Brain microvascular endothelial cell (primary cell): ENCODE data around the gene MDGA2.
"Not testable (repeated sequence)": the region's sequence is repeated elsewhere in the genome, so short reads cannot be mapped to it uniquely, and the experiment has no call there.

ENCODE experiments used
- DNase-seq: peaks from one replicate; pipeline ENCODE4 v3.0.0-alpha.2; 2020
- H3K27ac ChIP-seq: fragments of 250-450 bp; sonication (Bioruptor Pico); 2 replicates; pipeline ENCODE4 v1.5.1; 2020; ENCODE audit warnings: mild to moderate bottlenecking, moderate library complexity
- H3K27me3 ChIP-seq: fragments of 250-450 bp; sonication (Bioruptor Pico); replicated peaks from 2 replicates; pipeline ENCODE4 v1.5.1; 2020; ENCODE audit warnings: mild to moderate bottlenecking
- H3K36me3 ChIP-seq: fragments of 250-450 bp; sonication (Bioruptor Pico); replicated peaks from 2 replicates; pipeline ENCODE4 v1.5.1; 2020; ENCODE audit warnings: mild to moderate bottlenecking
- H3K4me3 ChIP-seq: 2 replicates; pipeline ENCODE4 v1.5.1; 2011; ENCODE audit warnings: low read depth, mild to moderate bottlenecking, control low read depth, low read length, moderate library complexity
- in situ Hi-C: cut with HindIII; loops from 2 replicates; pipeline ENCODE4 v1.10.0; 2017; ENCODE audit warnings: low sequenced_read_pairs, low pct_ligation_motif_present
- TF ChIP-seq, protein P1 (sequence below): IDR thresholded peaks from 2 replicates; pipeline ENCODE4 v1.5.1; 2011; ENCODE audit warnings: low read depth, mild to moderate bottlenecking, moderate library complexity, low read length, control low read depth, inconsistent platforms; ENCODE audit errors: missing control alignments

MDGA2 gene

DNA sequence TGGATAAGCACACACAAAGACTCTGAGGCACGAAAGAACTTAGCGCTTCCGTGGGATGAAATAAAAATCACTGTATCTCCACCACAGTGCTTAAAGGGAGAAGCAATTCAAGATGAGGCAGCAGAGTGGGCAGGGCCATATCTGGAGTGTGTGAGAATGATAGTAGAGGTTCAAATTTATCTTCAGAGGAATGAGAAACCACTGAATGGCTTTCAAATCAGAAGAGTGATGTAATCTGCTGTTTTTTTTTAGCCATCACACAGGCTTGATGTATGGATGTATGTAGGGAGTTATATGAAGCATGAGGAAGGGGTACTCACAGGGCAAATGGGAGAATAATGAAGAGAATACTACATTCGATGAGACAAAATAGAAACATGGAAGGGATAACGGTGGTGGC, 24.1 kb downstream of the MDGA2 start:
- in situ Hi-C loops, result no loop called here
- TF ChIP-seq, protein P1, sequence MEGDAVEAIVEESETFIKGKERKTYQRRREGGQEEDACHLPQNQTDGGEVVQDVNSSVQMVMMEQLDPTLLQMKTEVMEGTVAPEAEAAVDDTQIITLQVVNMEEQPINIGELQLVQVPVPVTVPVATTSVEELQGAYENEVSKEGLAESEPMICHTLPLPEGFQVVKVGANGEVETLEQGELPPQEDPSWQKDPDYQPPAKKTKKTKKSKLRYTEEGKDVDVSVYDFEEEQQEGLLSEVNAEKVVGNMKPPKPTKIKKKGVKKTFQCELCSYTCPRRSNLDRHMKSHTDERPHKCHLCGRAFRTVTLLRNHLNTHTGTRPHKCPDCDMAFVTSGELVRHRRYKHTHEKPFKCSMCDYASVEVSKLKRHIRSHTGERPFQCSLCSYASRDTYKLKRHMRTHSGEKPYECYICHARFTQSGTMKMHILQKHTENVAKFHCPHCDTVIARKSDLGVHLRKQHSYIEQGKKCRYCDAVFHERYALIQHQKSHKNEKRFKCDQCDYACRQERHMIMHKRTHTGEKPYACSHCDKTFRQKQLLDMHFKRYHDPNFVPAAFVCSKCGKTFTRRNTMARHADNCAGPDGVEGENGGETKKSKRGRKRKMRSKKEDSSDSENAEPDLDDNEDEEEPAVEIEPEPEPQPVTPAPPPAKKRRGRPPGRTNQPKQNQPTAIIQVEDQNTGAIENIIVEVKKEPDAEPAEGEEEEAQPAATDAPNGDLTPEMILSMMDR, result no peak
- DNase-seq, result no peak
- Histone ChIP-seq H3K4me3 (no peak overlapping the region), H3K27me3 (no peaks in the 10 kb centered on the region), H3K27ac (no peak overlapping the region), H3K36me3 (no peaks in the 10 kb centered on the region)

- Histone ChIP-seq H3K27me3 (no peaks in the 10 kb centered on the region), H3K4me3 (no peak overlapping the region), H3K36me3 (no peaks in the 10 kb centered on the region), H3K27ac (no peak overlapping the region)
- TF ChIP-seq, protein P1, result no peak
- no peak for DNase-seq
- in situ Hi-C loops, result no loop called here
Measured at GRCh38 chr14:47637753-47638152, 37.7 kb downstream of the MDGA2 start.

DNA sequence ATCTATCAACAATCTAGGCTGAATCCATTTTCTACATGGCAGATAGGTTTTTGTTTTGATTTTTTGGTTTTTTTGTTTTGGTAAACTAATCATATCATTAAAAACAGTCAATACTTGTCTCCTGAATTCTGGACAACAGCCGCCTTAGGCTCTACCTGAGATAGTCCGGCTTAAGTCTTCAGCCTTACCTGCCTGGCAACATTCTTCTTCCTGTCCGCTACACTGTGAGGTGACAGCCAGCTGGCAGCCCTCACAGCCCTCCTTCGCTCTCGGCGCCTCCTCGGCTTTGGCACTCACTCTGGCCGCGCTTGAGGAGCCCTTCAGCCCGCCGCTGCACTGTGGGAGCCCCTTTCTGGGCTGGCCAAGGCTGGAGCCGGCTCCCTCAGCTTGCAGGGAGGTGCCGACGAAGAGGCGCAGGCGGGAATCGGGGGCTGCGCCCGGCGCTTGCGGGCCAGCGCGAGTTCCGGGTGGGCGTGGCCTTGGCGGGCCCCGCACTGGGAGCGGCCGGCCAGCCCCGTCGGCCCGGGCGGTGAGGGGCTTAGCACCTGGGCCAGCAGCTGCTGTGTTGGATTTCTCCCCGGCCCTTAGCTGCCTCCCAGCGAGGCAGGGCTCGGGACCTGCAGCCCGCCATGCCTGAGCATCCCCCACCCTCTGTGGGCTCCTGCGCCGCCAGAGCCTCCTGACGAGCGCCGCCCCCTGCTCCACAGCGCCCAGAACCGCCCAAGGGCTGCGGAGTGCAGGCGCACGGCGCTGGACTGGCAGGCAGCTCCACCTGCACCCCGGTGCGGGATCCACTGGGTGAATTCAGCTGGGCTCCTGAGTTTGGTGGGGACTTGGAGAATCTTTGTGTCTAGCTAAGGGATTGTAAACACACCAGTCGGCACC, 49.0 kb downstream of the MDGA2 start:
- TF ChIP-seq, protein P1, result no peak
- no peak for DNase-seq
- in situ Hi-C loops, result no loop called here
- Histone ChIP-seq H3K36me3 (no peaks in the 10 kb centered on the region), H3K4me3 (no peak overlapping the region), H3K27me3 (no peaks in the 10 kb centered on the region), H3K27ac (no peak overlapping the region)

DNA sequence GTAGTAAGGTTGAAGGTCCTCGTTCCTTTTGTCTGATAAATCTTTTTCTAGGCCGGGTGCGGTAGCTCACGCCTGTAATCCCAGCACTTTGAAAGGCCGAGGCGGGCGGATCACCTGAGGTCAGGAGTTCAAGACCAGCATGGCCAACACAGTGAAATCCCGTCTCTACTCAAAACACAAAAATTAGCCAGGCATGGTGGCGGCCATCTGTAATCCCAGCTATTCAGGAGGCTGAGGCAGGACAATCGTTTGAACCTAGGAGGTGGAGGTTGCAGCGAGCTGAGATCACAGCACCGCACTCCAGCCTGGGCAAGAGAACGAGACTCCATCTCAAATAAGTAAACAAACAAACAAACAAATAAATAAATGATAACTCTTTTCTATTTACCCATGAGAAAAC, 51.3 kb downstream of the MDGA2 start:
- DNase-seq, in situ Hi-C loops, H3K36me3 ChIP-seq, H3K27ac ChIP-seq, H3K4me3 ChIP-seq, H3K27me3 ChIP-seq: not testable (repeated sequence)

DNA sequence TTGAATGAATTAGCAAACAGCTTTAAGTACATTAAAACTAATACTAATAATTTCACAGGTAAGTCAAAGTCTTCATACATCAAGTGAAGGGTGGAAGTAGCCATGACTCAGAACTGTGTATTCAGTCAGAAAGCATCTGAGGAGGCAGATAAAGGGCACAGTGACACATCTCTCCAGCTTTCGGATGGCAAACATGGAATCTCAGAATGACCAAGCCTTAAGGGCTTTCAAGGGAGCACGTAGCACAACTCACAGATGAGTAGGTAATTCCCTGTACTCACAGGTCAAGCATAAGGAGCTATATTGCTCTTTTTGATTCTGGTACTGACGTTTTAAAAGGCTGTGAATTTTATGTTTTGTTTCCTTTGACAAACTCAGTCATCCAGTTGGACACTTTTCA, 56.0 kb downstream of the MDGA2 start:
- peak; percentile 39 for DNase-seq
- Histone ChIP-seq H3K36me3 (no peaks in the 10 kb centered on the region), H3K27ac (no peak overlapping the region), H3K27me3 (no peaks in the 10 kb centered on the region), H3K4me3 (no peak overlapping the region)
- TF ChIP-seq, protein P1, result no peak
- in situ Hi-C loops, result no loop called here

DNA sequence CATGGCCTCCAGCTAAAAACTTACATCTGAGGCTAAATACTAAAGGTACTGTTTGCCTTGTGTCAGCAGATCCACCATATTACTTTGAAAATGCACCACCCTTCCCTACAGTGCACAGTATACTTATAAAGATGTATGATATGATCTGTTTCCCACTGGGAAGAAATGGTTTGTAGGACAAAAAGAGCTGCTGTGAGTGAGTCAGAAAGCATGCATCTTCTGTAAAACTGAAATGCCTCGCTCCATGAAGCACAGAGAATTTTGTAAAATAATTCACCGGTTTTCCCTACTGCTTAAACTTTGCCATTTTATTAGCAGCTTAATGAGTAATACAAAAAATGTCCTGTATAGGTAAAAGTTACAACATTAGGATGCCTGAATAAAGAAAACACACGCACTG, 68.8 kb downstream of the MDGA2 start:
- TF ChIP-seq, protein P1, result no peak
- no peak for DNase-seq
- Histone ChIP-seq H3K36me3 (no peaks in the 10 kb centered on the region), H3K27ac (no peak overlapping the region), H3K4me3 (no peak overlapping the region), H3K27me3 (no peaks in the 10 kb centered on the region)
- in situ Hi-C loops, result no loop called here
